Stimulated activated CD4-positive, alpha-beta T cell treated with anti-CD3 and anti-CD28 coated beads, Interleukin-4, amount 100 ng/mL, for 24 hours (primary cell): Measurements from ENCODE around the gene SPNS1.
"Not testable (repeated sequence)": the region's sequence is repeated elsewhere in the genome, so short reads cannot be mapped to it uniquely, and the experiment has no call there.

ENCODE experiments used
- DNase-seq: peaks from one replicate; pipeline ENCODE4 v3.0.0-alpha.2; 2020

Gene SPNS1

DNA sequence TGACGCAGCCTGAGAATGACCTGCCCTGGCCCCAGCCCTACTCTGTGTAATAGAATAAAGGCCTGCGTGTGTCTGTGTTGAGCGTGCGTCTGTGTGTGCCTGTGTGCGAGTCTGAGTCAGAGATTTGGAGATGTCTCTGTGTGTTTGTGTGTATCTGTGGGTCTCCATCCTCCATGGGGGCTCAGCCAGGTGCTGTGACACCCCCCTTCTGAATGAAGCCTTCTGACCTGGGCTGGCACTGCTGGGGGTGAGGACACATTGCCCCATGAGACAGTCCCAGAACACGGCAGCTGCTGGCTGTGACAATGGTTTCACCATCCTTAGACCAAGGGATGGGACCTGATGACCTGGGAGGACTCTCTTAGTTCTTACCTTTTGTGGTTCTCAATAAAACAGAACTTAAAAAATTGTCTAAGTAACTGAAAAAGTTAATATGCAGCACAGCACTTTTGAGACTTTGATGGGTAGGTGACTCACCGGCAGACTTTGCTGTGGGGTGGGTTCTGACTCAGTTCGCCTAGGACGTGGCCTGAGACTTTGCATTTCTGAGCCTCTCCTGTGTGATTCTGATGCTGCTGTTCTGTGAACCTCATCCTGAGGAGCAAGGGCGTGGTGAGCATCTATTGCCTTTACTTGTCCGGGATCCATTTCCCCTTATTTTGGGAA is 15.9 kb downstream of the SPNS1 start:
- DNase-seq, result peak; percentile 82

DNA sequence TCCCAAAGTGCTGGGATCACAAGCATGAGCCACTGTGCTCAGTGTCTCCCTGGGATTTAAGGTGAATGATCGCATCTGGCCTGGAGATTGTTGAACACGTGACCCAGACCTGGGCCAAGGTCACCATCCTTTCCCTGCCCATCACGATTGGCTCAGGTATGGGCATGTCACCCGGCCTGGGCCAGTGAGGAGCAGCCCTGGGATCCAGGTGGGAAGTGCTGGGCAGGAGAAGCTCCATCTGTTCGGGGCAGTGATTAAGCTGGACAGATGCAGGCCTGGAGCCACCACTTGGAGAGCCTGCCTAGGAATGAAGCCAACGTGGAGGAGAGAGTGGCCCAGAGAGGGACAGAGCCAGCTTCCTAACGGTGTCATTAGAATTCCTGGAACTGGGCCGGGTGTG is 17.1 kb downstream of the SPNS1 start:
- no peak for DNase-seq

DNA sequence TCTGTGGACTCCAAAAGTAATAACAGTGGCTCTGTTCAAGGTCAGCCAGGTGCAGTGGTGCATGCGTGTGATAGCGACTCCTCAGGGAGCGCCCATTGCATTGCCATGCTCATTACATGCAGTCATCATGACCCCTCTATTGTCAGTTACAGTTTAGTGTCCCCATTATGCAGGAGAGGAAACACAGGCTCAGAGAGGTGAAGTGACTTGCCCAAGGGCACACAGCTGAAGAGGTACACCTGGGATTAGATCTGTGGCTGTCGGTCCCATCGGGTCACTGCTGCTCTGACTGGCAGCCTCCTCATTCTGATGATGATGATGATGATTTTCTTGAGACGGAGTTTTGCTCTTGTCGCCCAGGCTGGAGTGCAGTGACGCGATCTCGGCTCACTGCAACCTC is 17.9 kb downstream of the SPNS1 start:
- DNase-seq, result no peak

DNA sequence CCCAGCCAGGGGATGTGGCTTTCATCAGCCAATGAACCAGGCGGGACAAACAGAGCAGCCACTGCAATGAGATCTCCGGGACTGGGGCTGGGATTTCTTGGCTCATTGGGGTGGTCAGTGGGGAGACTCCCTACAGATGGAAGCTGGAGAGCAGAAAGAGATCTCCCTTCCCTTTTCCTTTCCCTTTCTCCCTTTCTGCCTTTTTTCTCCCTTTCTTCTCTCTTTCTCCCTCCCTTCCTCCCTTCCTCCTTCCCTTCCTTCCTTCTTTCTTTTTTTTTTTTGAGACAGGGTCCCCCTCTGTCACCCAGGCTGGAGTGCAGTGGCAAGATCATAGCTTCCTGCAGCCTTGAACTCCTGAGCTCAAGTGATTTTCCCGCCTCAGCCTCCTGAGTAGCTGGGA is 24.3 kb downstream of the SPNS1 start:
- DNase-seq, result no peak

DNA sequence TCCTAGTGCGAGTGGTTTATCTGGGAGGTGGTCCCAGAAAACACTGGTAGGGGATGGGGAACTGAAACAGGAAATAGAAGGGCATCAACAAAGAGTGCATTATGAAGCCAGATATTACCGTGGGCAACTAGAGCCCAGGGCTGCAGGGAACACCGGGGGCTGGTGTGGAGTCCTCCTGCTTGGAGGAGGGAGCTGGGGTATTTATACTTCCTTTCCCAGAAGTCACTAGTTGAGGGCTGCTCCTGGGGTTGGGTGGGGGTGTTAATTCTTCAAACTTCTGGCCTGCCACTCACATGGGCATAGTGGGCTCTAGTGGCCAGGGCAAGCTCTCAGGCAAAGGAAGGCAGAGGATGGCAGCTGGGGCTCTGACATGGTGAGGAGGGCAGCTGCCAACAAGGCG is 25.0 kb downstream of the SPNS1 start:
- DNase-seq, result no peak

DNA sequence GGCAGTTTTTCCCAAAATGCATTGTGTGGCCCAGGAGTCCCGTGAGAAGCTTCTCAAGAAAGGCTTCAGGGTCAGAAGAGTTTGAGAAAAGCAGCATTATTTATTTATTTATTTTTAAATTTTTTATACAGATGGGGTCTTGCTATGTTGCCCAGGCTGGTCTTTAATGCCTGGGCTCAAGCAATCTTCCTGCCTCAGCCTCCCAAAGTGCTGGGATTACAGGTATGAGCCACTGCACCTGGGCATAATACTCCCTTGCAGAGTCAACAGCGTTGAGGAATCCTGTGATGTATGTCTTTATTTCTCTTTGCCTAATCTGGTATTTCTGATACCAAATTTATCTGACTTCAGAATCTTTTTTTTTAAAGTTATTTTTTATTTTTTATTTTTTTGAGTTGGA is 25.4 kb downstream of the SPNS1 start:
- DNase-seq, result no peak

DNA sequence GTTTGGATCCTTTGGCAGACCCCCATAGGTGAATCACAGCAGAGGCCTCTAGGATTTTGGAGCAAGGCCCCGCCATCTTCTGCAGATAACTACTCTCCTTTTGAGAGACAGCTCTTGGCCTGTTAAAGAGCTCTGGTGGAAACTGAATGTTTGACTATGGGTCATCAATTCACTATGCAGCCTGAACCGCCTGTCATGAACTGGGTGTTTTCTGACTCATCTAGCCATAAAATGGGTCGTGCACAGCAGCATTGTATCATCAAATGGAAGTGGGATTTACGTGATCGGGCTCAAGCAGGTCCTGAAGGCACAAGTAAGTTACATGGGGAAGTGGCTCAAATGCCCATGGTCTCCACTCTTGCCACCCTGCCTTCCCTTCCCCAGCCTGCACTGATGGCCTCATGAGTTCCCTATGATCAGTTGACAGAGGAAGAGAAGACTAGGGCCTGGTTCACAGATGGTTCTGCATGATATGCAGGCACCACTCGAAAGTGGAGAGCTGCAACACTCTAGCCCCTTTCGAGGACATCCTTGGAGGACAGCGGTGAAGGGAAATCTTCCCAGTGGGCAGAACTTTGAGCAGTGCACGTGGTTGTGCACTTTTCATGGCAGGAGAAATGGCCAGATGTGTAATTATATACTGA is 30.0 kb downstream of the SPNS1 start:
- DNase-seq, result not testable (repeated sequence)

DNA sequence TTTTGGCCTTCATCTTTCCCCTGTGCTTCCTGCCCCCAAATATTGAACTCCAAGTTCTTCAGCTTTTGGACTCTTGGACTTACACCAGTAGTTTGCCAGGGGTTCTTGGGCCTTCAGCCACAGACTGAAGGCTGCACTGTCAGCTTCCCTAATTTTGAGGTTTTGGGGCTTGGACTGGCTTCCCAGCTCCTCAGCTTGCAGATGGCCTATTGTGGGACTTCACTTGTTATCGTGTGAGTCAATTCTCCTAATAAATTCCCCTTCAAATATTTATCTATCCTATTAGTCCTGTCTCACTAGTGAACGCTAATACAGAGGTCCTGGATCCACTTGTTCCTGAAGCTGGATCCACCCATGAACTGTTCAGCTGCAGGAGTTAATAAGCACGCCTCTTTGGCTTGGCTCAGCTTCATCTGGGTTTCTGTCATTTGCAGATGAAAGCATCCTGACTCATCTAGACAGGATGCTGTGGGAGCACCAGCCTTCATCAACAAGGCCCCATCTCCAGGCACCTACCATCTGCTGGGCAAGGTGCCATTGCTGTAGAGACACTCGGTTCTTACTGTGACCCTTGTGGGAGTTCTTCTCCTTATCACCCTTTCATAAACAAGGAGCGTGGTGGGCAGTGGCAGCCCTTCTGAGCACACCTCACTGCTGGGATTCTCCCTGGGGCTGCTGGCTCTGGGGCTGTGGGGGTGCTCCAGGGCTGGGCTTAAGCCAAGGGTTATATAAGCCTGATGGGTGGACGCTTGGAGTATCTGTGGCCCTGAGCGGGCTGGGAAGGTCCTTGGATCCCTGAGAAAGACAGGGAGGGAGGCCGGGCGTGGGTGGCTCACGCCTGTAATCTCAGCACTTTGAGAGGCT is 33.4 kb downstream of the SPNS1 start:
- DNase-seq, result peak; percentile 83

DNA sequence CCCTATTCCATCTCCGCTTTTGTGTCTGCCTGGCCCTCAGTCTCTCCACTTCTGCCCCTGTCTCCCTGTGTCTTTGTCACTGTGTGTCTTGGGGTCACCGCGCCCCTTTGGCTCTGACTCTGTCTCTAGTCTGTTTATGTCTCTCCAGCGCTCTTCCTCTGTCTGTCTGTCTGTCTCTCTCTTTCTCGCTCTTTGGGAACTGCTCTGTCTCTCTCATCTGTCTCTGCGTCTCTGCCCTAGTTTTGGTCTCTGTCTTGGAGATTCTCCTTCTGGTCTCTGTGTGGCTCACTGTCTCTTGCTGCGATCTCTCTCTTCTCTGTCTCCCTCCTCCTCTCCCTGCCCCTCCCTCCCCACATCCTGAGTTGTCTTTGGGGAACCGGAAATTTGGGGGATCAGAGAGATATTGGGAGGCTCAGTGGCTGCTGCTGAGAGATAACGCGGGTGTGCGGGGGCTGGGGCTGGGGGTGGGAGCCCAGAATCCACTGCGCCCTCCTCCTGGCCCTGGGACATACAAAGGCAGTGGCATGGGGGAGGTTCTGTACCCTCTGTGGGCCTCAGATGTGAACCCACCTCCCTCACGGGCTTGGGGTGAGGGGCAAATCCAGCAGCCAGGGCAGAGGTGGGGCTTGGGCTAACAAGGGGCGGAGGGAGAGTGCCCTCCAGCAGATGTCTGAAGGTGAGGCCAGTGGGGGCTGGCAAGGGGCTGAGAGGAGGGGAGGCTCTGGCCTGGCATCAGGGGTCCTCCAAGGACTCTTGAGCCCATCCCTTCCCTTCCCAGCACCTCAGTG is 34.7 kb downstream of the SPNS1 start:
- DNase-seq, result no peak

DNA sequence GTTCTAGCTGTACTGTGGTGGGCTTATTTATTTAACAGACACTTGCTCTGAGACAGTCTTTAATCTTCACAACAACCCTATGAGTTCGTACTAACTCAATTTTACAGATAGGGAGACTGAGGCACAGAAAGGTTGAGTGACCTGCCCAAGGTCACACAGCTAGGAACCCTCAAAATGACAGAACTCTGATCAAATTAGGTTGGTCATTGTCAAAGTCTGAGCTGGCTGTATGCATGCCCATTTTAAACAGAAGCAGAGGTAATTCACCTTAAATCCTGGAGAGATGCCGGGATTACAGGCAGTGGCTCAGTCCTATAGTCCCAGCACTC is 35.2 kb downstream of the SPNS1 start:
- DNase-seq, result no peak

DNA sequence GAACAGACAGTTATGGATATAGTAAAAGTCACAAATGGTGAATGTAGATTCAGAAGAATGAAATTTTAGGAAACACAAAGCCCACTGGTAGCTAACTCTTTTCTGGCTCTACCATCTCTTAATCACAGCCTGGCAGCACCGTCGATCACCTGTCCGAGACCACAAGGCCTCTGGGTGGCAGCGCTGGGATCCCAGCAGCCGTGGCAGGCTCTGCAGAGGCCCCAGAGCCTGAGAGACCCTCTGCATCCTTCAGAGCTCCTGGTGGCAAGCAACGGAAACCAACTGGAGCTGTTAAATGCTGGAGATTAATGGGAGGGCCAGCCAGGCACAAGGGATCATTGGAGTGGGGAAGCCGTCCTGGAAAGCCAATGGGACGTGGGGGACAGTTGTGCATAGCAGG is 36.5 kb downstream of the SPNS1 start:
- no peak for DNase-seq

DNA sequence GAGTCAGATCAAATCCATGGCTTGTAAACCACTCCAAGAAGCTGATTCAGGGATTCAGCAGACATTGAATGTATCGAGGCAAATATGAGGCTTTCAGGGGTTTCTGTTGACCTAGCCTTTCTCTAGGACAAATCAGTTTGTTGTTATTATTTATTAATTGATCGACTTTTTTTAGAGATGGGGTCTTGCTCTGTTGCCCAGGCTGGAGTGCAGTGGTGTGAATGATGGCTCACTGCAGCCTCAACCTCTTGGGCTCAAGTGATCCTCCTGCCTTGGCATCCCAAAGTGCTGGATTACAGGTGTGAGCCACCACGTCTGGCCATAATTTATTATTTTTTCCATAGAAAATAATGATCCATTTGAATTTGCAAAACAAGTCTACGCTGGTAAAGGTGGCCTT is 37.3 kb downstream of the SPNS1 start:
- DNase-seq, result no peak

DNA sequence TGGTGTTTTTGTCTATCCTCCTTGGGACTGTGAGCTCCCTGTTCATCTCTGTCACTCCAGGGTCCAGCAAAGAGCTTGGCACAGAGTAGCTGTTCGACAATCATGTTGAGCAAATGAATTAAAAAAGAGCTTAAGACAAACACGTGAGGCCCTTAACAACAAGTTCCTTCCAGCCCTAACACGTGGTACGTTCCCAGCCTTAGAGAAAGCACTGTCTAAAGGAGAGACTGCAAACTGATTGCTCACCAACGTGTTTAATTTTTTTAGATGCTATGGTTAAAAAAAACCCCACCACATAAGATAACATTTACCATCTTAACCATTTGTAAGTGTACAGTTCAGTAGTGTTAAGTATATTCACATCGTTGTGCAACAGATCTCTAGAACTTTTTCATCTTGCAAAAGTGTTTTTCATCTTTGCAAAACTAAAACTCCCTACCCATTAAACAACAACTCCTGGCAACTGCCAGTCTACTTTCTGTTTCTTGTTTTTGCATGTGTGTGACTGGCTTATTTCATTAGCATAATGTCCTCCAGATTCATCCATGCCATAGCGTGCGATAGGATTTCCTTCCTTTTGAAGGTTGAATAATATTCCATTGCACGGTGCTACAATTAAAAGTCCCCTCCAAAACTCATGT is 38.5 kb downstream of the SPNS1 start:
- peak; percentile 48 for DNase-seq

DNA sequence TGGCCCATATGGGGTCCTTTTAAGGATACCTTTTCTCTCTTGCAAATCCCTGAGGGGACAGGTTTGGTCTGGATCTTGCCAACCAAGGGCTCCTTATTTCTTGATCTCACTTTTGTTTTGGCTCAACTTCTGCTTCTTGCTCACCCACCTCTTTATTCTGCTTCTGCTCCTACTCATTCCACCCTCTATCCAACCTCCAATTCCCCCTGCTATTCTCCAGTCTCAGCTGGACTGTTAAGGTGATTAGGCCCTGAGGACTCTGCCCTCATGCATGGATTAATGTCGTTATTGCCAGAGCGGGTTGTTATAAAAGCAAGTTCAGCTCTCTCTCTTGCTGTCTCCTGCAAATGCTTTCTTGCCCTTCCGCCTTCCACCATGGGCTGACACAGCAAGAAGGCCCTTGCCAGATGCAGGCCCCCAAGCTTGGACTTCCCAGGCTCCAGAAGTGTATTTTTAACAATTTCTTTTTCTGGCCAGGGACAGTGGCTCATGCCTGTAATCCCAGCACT is 40.0 kb downstream of the SPNS1 start:
- DNase-seq, result no peak

DNA sequence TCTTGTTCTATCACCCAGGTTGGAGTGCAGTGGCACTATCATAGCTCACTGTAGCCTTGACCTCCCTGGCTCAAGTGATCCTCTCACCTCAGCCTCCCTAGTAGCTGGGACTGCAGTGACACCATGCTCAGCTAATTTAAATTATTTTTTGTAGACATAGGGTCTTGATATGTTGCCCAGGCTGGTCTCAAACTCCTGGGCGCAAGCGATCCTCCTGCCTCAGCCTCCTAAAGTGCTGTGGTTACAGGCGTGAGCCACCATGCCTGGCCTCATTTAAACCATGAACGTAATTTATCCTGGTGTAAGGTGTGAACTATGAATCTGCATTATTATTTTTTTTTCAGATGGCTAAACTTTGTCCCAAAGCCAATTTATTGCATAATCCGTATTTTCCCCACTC is 47.6 kb downstream of the SPNS1 start:
- DNase-seq, result no peak

DNA sequence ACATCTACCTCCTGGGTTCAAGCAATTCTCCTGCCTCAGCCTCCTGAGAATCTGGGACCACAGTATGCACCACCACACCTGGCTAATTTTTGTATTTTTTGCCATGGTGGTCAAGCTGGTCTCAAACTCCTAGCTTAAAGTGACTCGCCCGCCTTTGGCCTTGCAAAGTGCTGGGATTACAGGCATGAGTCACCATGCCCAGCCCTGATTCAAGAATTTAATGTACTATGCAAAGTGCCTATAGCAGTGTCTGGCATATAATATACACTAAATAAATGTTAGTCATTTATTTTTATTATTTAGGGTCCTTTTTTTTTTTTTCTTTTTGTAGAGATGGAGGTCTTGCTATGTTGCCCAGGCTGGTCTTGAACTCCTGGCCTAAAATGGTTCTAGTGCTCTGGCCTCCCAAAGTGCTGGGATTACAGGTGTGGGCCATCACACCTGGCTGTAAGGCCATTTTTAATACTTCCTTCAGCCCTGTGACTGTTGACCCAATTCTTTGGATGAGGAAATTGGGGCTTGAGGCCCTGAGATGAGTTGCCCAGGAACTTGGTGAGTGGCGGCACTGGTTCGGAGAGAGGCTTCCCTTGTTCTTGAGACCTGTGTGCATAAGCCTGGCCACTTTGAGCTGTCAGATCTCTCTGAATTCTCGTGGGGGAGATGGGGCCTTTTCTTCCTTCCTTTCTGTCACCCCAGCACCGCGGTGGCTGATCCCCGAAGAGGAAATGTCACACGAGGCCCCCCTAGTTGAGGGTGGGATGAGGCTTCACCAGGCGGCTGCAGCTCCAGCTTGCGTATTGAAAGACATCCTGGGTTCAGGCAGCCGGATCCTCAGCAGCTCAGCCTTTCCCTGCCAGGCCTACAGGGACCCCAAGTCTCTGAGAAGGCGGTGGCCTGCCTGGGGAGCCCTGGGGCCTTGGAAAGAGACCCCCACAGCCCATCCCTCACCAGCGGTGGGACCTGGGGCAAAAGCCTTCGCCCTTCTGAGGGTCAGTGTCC is 49.0 kb downstream of the SPNS1 start:
- DNase-seq, result no peak

DNA sequence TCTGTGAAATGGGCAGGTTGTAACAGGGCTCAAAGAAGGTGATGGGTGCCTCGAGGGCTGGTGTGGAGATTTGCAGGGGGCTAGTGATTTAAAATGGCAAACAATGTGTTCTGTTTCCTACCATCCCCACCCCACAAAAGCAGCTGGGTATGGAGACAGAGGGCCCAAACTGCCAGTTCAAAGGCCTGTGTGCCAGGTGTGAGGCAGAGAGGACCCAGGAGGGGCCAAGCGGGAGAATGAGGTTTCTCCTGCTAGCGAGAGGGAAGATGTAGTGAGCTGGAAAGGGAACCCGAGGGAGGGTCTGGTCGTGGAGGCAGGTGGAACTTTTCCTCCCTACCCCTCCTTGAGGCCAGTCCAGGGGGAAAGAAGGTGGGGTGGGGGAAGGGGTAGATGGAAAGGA is 49.7 kb downstream of the SPNS1 start:
- DNase-seq, result no peak

DNA sequence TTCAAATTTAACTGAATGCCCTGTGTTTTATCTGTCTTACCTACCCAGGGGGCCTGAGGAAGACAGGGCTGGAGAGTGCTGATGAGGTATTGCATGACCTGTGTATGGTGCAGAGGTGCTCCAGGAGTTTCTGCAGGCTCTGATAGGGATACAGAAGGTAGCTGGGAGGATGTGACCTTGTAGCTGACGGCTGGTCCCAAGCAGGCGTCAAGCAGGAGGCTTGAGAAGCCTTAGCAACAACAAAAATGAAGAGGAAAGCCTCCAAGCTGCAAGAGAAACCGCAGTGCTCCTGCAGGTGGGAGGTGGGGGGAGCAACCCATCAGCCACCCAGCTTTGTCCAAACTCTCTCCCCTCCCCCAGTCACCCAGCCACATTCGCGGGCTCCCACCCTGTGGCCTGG is 50.6 kb downstream of the SPNS1 start:
- no peak for DNase-seq

DNA sequence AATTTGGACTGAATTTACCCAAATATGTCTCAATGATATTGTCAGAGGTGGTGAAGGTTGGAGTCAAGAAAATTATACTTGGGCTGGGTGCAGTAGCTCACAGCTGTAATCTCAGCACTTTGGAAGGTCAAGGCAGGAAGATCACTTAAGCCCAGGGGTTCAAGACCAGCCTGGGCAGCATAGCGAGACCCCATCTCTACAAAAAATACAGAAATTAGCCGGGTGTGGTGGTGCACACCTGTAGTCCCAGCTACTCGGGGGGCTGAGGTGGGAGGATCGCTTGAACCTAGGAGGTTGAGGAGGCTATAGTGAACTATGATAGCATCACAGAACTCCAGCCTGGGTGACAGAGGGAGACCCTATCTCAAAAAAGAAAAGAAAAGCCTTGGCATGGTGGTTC is 51.2 kb downstream of the SPNS1 start:
- no peak for DNase-seq

DNA sequence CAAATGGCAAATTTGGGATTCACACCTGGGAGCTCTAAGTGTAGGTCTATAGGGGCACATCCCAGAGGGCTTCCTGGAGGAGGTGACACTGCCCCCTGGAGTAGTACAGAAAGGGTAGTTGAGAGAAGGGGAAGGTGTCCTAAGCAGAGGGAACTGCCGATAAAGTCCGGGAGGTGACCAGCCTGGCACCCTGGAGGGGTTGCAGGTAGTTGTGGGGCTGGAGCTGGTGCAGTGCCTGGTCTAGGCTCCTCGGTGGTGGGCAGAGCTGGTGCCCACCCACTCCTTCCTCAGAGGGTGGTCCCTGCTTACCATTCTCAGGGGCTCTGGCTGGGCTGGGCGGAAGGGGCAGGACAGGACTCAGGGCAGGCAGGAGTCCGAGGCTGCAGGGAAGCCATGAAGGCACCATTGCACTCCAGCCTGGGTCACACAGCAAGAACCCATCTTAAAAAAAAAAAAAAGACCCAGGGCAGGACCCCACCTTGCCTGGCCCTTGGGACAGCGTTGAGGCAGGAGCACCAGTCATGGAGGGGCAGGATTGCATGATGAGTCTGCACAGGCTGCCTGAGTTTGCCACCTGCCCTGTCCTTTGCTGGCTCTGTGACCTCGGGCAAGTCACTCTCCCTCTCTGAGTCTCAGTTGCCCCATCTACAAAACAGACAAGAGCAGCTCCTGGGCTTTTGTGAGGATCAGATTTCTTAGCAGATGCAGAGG is 54.0 kb downstream of the SPNS1 start:
- DNase-seq, result no peak
